ENCODE measurements around the gene MTURN.

MTURN gene

GRCh38 chr7:30163231-30163894 lies 28.6 kb downstream of the MTURN start:
- peak in 1 of 2 experiments; percentile 63 for DNase-seq

DNA sequence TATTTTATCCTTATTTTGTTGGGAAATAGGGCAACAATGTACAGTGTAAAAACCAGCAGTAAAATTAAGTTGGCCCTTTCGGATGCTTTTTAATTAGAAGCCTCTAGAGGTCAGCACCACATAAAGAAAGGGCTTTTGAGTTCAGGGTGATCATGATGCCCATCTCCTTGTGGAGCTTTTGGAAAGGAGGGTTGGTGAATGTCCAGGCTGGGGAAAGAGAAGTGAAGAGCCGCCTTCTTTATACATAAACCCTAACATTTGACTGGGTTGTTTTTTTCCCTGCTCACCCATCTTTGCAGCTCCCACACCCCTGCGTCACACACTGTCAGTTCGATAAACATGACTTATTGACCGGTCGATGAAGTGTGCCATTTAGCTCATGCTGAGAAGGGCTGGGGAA lies 29.8 kb downstream of the MTURN start:
- DNase-seq: peak; percentile 64 to 84

DNA sequence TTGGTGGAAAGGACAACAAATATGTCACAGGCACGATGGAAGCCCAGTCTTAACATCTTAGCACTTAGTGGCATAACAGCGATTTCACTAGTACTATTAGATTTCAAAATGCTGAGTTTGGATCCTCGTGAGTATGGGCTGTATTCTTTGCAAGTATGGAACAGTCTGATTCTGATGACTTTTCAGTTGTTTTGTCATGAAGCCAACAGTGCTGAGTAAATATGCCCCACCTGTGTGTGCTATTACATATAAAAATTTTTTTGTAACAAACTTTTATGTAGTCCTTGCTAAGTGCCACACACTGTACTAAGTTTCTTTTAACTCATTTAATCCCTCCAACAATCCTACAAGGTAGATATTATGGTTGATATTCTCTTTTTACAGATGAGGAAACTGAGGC lies 30.8 kb downstream of the MTURN start:
- no peak for DNase-seq

DNA sequence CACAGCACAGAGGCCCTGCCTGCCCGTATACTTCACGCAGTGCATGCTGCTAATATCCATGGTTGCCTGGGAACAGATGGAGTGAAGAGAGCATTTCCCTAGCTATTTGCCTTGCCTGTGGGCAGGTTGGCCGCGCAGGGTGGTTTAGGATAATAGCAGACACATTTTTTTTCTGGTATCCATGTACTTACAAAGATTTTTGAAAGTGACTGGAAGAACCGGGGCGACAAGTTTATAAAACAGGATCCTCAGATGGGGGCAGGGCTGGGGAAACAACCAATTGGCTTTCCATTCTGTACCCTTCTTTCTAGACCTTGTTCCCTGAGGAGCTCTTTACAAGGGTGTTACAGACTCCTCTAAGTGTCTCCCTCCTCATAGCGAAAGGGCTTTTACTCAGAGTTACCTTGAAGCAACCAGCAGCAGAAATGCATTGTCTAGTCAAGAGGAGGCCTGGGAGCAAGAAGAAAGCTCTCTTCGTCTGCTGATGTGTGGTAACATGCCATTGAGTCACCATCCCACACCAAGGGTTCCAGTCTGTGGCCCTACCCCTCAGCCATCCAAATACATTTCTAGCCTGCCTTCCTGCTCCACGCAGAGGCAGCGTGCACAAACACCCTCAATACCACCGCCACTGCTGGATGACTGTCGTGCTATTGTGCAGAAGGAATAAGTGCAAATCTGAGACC lies 31.5 kb downstream of the MTURN start:
- peak; percentile 47 to 68 for DNase-seq

DNA sequence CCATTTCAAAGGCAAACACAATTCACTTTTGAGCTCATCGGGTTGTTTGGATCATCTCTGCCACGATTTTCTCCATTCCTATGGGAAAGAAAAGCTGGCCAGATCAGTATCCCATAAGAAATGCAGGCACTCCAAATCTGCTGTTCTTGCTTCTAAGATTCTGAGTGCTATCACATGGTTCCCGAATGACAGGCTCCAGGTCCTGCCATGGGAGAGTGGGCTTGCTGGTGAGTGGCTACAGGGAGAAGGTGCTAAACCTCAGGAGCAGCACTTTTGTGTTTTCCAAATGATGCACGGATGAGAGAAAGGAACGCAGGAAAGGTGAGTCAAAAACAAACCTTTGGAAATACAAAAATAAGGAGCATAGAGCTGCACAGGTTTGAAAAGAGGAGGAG lies 32.1 kb downstream of the MTURN start:
- no peak for DNase-seq

- no peak for DNase-seq
These were observed 33.1 kb downstream of the MTURN start for GRCh38 chr7:30167901-30168300.

GRCh38 chr7:30168835-30169573 lies 34.2 kb downstream of the MTURN start:
- DNase-seq: no peak

GRCh38 chr7:30169579-30169978 lies 34.8 kb downstream of the MTURN start:
- no peak for DNase-seq

GRCh38 chr7:30170476-30171205 lies 35.9 kb downstream of the MTURN start:
- no peak for DNase-seq

DNA sequence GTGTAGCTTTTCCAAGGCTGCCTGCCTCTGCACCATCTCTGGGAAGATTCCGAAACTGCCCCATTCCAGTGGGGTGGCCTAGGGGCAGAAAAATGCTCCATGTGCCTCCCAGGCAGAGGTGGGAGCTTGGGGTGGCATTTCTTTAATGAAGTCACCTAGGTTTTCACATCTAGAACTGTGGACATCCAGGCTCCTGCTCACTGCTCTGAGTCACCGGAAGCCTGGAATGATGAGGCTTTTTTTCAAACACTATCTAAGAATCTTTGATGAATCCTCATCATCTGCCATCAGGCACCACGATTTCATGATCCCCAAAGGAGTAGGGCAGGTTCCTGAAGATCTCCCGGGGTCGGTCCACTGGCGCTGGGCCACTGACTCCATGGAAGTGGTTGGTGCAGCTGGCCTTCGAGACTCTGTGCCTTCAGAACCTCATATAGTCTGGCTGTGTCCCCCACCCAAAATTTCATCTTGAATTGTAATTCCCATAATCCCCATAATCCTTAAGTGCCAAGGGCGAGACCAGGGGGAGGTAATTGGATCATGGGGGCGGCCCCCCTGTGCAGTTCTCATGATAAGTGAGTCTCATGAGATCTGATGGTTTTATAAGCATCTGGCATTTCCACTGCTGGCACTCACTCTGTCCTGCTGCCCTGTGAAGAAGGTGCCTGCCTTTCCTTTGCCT lies 37.1 kb downstream of the MTURN start:
- no peak for DNase-seq

DNA sequence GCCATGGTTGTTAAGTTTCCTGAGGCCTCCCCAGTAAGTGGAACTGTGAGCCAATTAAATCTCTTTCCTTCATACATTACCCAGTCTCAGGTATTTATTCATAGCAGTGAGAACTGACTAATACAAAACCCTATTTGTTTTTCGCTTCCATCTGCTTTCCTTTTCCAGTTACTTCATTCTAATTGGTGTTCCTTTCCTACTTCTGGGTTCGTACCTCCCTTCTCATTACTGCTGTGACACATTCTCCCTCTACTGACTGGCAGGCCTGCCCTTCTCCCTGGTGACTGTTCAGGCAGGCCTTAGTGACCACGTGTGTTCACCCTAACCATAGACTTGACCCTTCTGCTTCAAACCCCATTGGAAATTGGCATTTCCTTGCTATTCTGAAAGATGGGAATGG lies 37.7 kb downstream of the MTURN start:
- DNase-seq: no peak

- peak; percentile 83 to 94 for DNase-seq
These were observed 38.5 kb downstream of the MTURN start for GRCh38 chr7:30173058-30173897.

DNA sequence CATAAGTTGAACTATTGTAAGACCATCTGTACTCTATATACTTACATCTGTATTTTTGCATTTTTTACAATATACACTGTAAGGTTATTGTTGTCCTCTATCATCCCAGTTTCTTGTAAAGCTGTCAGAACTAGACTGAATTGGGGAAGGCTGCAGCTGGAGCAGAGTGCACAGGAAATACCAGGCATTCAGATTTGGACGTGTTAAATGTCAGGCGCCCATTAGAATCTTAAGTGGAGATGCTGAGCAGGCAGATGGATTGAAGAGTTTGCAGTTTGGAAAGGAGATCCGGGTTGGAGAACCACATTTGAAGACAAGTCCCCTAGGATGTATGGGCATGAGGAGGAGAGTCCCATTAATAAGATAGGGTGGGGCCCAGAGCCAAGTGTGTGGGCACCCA lies 40.4 kb downstream of the MTURN start:
- DNase-seq: no peak

DNA sequence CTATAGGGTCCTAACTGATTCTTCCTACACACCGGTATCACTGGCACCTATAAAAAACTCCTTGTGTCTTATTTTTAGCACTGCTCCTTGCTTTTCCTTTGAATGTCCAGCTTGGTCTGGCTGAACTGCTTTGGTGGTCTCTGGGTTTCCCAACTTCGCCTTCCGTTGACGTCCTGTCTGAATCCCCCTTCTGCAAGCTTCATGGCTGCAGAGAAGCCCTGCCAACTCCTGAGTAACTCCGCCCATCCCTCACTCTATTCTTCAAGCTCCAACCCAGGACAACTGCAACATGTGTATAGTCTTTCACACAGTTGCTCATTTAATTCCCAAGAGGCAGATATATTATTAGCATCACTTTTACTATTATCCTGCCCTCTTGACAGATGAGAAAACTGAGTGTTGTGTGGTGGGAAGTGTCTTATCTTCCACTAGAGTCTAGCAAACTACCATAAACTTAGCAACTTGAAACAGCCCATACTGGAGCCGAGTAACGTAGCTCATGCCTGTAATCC lies 40.9 kb downstream of the MTURN start:
- no peak for DNase-seq

DNA sequence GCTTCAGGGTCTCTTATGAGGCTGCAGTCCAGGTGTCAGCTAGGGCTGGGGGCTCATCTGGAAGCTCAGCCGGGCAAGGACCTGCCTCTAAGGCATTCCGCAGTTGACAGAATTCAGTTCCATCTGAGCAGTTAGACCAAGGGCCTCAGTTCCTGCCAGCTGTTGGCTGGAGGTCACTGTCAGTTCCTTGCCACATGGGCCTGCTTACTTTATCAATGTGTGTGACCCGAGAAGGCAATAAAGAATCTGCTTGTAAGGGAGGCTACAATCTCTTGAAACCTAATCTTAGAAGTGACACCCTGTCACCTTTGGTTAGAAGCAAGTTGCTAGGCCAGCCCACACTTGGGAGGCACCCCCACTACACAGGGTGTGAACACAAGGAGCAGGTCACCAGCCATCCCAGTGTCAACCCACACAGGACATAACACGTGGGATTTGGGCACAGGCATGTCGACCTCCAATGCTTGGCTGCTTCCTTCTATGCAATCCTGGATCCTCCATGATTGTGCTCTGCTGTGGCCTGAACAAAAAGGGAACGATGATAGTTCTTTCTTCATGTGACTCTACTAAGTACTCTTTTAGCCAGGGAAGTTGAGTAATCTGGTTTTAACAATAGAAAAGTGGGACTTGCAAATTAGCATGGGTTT lies 41.8 kb downstream of the MTURN start:
- no peak for DNase-seq

DNA sequence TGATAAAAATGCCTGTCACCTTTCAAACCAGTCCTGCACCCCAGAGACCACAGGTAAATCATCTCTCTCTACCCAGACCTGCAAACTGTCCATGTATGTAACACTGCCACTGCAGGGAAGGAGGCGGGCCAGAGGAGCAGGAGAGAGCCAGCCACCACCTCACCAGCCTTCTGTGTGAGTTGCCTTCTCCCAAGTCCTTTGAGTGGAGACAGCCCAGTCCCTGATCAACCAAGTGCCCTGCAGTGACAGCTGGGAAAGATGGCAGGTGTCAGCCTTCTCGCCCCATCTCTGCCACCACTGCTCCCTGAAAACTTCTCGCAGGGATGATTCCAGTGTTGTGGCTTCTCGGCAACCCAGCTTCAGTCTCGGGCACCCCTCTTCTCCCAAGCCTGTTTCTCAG lies 42.4 kb downstream of the MTURN start:
- no peak for DNase-seq

DNA sequence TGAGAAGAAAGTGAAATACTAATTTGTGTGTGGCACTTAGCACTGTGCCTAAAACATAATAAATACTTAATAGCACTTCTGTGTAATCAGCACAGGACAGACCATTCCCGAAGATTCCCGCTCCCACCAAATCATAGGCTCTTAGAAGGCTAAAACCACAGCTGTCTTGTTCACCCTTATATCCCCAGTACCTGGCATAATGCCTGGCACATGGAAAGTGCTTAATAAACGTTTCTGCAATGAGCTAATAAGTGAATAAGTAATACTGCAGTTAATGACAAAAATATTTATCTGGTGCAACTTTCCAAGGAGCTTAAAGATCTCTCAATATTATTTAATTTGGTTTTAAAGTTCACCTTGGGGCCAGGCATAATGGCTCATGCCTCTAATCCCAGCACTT lies 43.2 kb downstream of the MTURN start:
- DNase-seq: no peak

- no peak for DNase-seq
These were observed 44.1 kb downstream of the MTURN start for GRCh38 chr7:30178748-30179436.

- DNase-seq: no peak
These were observed 45.9 kb downstream of the MTURN start for GRCh38 chr7:30180718-30181117.

DNA sequence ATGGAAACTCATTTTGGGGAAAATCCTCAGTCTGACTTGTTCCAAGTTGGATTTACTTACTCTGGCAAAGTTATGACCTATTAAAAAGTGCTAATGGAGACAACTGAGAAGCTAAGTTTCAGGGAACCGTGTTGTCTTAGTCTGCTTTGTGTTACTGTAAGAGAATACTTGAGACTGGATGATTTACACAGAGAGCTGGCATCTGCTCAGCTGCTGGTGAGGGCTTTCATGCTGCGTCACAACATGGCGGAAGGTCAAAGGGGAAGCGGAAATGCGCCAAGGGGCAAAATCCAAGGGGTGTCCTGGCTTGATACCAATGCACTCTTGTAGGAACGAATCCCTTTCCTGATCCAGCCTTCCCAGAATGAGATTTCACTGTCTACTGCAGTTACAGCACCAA lies 46.4 kb downstream of the MTURN start:
- no peak for DNase-seq
